HEK293 (cell line): Measurements from ENCODE around the gene S100PBP.

Experiments used
- BCL11A ChIP-seq: fragments of 450-650 bp; formaldehyde crosslinking; IDR thresholded peaks from 2 replicates; pipeline ENCODE4 v1.5.1; 2016; ENCODE audit warnings: low read depth, missing biosample characterization, missing genetic modification characterization
- FEZF1 ChIP-seq: fragments of 450-650 bp; formaldehyde crosslinking; IDR thresholded peaks from 2 replicates; pipeline ENCODE4 v1.5.1; 2016; ENCODE audit warnings: missing biosample characterization, missing genetic modification characterization
- HOXA7 ChIP-seq: sonication (generic); formaldehyde crosslinking; IDR thresholded peaks from 2 replicates; pipeline ENCODE4 v1.8.1; 2022; ENCODE audit warnings: missing genetic modification reagents, borderline replicate concordance
- SETDB1 ChIP-seq: IDR thresholded peaks from one replicate; pipeline ENCODE4 v1.6.1; 2017; ENCODE audit warnings: mild to moderate bottlenecking, low read length, moderate library complexity, mixed read lengths; ENCODE audit not compliant: insufficient read length
- ZNF121 ChIP-seq: fragments of 450-650 bp; formaldehyde crosslinking; IDR thresholded peaks from 2 replicates; pipeline ENCODE4 v1.5.1; 2016; ENCODE audit warnings: missing biosample characterization, missing genetic modification characterization
- ZNF140 ChIP-seq: fragments of 450-650 bp; formaldehyde crosslinking; IDR thresholded peaks from 2 replicates; pipeline ENCODE4 v1.5.1; 2016; ENCODE audit warnings: missing biosample characterization, missing genetic modification characterization
- ZNF24 ChIP-seq: fragments of 450-650 bp; formaldehyde crosslinking; IDR thresholded peaks from 2 replicates; pipeline ENCODE4 v1.5.1; 2016; ENCODE audit warnings: missing biosample characterization, missing genetic modification characterization
- ZNF274 ChIP-seq, 2 experiments: fragments of 200-500 bp in 1 of 2; fragments of 450-650 bp in 1 of 2; sonication (Bioruptor generic) in 1 of 2; formaldehyde crosslinking in 1 of 2; IDR thresholded peaks; 2 replicates each; pipeline versions ENCODE4 v1.5.1 to v1.6.1; 2014 to 2016; ENCODE audit warnings: borderline replicate concordance in 1 of 2, inconsistent platforms in 1 of 2, low read length in 1 of 2, missing biosample characterization in 1 of 2, missing genetic modification characterization in 1 of 2
- ZNF561 ChIP-seq: fragments of 450-650 bp; IDR thresholded peaks from 2 replicates; pipeline ENCODE4 v1.5.1; 2018; ENCODE audit warnings: missing biosample characterization, missing genetic modification characterization, borderline replicate concordance
- ZNF707 ChIP-seq: fragments of 450-650 bp; formaldehyde crosslinking; IDR thresholded peaks from 2 replicates; pipeline ENCODE4 v1.5.1; 2016; ENCODE audit warnings: missing biosample characterization, missing genetic modification characterization
- TF ChIP-seq, protein P1 (sequence below): fragments of 450-650 bp; formaldehyde crosslinking; IDR thresholded peaks from 2 replicates; pipeline ENCODE4 v1.5.1; 2016; ENCODE audit warnings: missing biosample characterization, missing genetic modification characterization, low read depth
- TF ChIP-seq, protein P2 (sequence below): fragments of 450-650 bp; formaldehyde crosslinking; IDR thresholded peaks from 2 replicates; pipeline ENCODE4 v1.5.1; 2016; ENCODE audit warnings: missing biosample characterization, missing genetic modification characterization

DNA sequence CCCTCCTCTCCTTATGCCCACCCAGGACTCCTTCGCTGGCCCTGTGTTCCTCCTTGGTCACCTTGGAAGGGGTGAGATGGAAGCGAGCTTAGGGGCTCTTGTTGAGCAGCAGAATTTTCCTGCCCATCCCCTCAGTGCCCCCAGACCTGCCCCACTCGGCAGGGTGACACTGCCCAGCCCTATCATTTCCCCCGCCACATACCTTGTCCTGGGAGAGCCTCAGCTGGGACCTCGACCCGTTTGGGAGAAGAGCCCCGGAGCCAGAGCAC lies 54.7 kb downstream of the S100PBP start:
- no peak for TF ChIP-seq BCL11A (tag by site-specific recombination)
- no peak for TF ChIP-seq FEZF1
- TF ChIP-seq ZNF24 (tag by site-specific recombination): no peak
- no peak for TF ChIP-seq ZNF561 (tag by site-specific recombination)
- TF ChIP-seq, protein P1, sequence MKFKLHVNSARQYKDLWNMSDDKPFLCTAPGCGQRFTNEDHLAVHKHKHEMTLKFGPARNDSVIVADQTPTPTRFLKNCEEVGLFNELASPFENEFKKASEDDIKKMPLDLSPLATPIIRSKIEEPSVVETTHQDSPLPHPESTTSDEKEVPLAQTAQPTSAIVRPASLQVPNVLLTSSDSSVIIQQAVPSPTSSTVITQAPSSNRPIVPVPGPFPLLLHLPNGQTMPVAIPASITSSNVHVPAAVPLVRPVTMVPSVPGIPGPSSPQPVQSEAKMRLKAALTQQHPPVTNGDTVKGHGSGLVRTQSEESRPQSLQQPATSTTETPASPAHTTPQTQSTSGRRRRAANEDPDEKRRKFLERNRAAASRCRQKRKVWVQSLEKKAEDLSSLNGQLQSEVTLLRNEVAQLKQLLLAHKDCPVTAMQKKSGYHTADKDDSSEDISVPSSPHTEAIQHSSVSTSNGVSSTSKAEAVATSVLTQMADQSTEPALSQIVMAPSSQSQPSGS (tag by site-specific recombination): no peak
- TF ChIP-seq ZNF121 (tag by site-specific recombination): no peak
- TF ChIP-seq ZNF140 (tag by site-specific recombination): no peak
- TF ChIP-seq, protein P2, sequence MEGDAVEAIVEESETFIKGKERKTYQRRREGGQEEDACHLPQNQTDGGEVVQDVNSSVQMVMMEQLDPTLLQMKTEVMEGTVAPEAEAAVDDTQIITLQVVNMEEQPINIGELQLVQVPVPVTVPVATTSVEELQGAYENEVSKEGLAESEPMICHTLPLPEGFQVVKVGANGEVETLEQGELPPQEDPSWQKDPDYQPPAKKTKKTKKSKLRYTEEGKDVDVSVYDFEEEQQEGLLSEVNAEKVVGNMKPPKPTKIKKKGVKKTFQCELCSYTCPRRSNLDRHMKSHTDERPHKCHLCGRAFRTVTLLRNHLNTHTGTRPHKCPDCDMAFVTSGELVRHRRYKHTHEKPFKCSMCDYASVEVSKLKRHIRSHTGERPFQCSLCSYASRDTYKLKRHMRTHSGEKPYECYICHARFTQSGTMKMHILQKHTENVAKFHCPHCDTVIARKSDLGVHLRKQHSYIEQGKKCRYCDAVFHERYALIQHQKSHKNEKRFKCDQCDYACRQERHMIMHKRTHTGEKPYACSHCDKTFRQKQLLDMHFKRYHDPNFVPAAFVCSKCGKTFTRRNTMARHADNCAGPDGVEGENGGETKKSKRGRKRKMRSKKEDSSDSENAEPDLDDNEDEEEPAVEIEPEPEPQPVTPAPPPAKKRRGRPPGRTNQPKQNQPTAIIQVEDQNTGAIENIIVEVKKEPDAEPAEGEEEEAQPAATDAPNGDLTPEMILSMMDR (tag by site-specific recombination): no peak
- no peak for TF ChIP-seq SETDB1
- TF ChIP-seq HOXA7: no peak
- TF ChIP-seq ZNF707 (tag by site-specific recombination): no peak
- TF ChIP-seq ZNF274 (IDR thresholded peaks at IDR 0.05; ENCODE audit: low read length): no peak
- TF ChIP-seq ZNF274 (tag by site-specific recombination; IDR thresholded peaks at IDR 0.05; ENCODE audit: borderline replicate concordance): no peak
